ENCODE measurements around the gene CD180. TPM values are rescaled to one million over a fixed set of nuclear protein-coding genes. Genes with fewer than 3 reads are reported as not detected.

CD180 gene
- total RNA-seq, 2 experiments from 2014 or later = not detected

DNA sequence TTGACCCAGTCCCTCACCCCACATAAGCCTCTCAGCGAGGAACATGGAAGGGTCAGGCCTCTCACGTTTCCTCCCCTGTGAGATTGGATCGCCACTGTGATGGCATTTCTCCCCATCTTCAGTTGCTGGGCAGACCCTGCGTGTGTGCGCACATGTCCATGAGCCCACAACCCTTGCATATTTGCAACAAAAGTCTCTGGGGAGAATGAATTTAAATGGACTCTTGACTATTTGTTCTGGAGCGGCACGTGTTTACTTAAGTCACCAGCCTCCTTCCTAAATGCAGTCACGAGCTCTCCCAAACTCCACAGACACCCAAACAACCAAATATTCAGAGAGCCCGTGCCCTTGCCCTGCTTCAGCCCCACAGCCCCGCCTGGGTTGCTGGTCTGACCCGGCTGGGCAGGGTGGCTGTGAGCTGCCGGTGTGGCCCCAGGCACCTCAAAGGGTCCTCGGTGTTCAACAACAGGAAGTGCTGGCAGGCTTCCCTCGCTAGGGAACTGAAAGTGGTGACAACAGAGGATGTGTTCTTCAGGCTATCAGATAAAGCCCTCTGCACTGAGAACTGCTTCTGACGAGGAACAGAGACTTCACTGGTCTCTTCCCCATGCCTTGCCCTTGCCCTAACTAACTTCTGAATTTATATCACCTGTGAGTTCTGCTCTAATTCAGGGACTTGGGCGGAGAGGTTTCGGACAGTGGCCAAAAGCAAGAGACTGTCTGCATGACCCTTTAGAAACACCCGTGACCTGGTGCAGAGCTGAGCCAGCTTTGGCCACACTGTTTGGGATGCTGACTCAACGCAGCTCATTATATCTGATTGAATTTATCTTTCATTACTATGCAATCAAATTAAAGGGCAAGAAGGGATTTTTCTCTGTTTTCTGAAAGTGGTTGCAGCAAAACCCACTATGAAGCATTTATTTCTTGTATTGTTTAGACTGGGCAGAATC lies 19.2 kb upstream of the CD180 start:
- Mint-ChIP-seq H3K9me3 (no peaks in the 10 kb centered on the region), H3K4me3 (peak overlapping the region; percentile 49), H3K27ac (peak overlapping the region; percentile 91), H3K27me3 (no peaks in the 10 kb centered on the region), H3K36me3 (ENCODE audit: low read depth) (no peaks in the 10 kb centered on the region), H3K4me1 (ENCODE audit: low read depth) (peaks cover 51% of the 10 kb centered on the region)
- TF ChIP-seq, protein P1, sequence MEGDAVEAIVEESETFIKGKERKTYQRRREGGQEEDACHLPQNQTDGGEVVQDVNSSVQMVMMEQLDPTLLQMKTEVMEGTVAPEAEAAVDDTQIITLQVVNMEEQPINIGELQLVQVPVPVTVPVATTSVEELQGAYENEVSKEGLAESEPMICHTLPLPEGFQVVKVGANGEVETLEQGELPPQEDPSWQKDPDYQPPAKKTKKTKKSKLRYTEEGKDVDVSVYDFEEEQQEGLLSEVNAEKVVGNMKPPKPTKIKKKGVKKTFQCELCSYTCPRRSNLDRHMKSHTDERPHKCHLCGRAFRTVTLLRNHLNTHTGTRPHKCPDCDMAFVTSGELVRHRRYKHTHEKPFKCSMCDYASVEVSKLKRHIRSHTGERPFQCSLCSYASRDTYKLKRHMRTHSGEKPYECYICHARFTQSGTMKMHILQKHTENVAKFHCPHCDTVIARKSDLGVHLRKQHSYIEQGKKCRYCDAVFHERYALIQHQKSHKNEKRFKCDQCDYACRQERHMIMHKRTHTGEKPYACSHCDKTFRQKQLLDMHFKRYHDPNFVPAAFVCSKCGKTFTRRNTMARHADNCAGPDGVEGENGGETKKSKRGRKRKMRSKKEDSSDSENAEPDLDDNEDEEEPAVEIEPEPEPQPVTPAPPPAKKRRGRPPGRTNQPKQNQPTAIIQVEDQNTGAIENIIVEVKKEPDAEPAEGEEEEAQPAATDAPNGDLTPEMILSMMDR (IDR thresholded peaks at IDR 0.05) = no peak
- DNase-seq = peak; percentile 84
- ChIA-PET POLR2A (interaction anchor here (1.0 to 1.1 kb wide), 2 partner anchors 8 to 54 kb away, joined by 3 to 4 read pairs; no protein-coding TSS in a partner anchor), CTCF (interaction anchor here (1.1 to 3.2 kb wide), 8 partner anchors 9 to 387 kb away, joined by 4 to 16 read pairs (median 6); no protein-coding TSS in a partner anchor)
- ATAC-seq = peak; percentile 96
- intact Hi-C loops (cut with micrococcal nuclease) = no loop called here

DNA sequence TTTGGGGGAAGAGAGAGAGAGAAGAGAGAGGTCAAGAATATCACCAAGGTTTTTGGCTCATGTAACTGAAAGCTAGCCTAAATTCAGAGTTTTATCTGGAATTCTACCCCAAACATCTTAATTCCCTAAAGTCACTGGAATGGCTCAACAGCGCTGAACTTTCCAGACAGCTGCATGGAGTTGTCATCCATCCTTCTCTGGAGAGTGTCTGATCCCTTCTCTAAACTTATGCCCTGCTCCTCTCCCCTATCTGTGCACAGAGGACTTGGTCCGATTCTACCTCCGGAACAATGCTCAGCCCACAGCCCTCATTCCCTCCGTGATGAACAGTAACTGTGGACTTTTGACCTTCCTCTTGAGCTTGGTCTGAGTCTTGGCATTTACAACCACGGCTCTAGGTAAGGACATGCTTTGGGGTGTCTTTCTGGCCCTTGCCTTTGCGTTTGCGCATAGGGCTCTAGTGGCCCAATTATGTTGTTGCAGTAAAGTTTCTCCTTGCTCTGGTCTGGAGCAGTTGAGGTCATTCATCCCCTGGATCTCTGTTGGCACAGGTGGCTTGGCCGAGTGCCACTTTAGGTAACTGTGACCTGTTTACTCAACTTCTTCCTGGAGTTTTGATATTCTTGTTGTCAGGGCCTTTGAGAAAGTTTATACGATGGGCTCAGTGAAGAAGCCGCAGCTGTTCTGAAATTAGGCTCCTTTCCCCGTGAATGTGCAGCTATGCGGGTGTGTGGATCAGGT lies 18.3 kb upstream of the CD180 start:
- Mint-ChIP-seq H3K27ac (peak overlapping the region; percentile 91), H3K4me3 (no peak overlapping the region), H3K27me3 (no peaks in the 10 kb centered on the region), H3K4me1 (ENCODE audit: low read depth) (peaks cover 48% of the 10 kb centered on the region), H3K9me3 (no peaks in the 10 kb centered on the region), H3K36me3 (ENCODE audit: low read depth) (no peaks in the 10 kb centered on the region)
- ChIA-PET CTCF (interaction anchor here (0.7 to 3.2 kb wide), 10 partner anchors 8 to 386 kb away, joined by 3 to 16 read pairs (median 5); no protein-coding TSS in a partner anchor), POLR2A (interaction anchor here (1.0 to 1.4 kb wide), 3 partner anchors 8 to 53 kb away, joined by 3 to 4 read pairs (median 4); no protein-coding TSS in a partner anchor)
- DNase-seq = no peak
- intact Hi-C loops (cut with micrococcal nuclease) = no loop called here
- no peak for ATAC-seq
- TF ChIP-seq, protein P1 (IDR thresholded peaks at IDR 0.05) = no peak

DNA sequence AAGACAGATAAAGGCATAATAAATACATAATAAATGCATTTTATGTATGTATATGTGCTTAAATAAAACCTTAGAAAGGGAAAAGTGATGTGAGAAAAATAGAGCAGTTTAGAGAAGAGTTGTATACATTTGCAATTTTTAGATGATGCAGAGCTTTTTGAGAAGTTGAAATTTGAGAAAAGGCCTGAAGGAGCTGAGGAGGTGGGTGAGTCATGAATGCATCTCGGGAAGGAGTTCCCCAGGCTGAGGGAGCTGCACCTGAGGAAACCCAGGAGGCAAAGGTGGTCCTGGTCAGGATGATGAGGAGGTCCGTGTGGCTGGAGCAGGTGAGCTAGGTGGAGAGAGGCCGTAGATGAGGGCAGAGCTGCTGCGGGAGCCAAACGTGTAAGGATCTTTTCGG lies 17.4 kb upstream of the CD180 start:
- ATAC-seq (no peak), DNase-seq (no peak)
- TF ChIP-seq, protein P1 (IDR thresholded peaks at IDR 0.05) = no peak
- intact Hi-C loops (cut with micrococcal nuclease) = no loop called here
- Mint-ChIP-seq H3K27me3 (no peaks in the 10 kb centered on the region), H3K4me3 (no peak overlapping the region), H3K4me1 (ENCODE audit: low read depth) (peaks cover 50% of the 10 kb centered on the region), H3K9me3 (no peaks in the 10 kb centered on the region), H3K36me3 (ENCODE audit: low read depth) (no peaks in the 10 kb centered on the region), H3K27ac (peak overlapping the region; percentile 31)
- POLR2A ChIA-PET = interaction anchor here (1.4 kb wide), 1 partner anchor 48 kb away, joined by 4 read pairs; no protein-coding TSS in a partner anchor
- CTCF ChIA-PET = interaction anchor here (0.7 to 3.2 kb wide), 6 partner anchors 8 to 58 kb away, joined by 3 to 16 read pairs (median 6); no protein-coding TSS in a partner anchor

DNA sequence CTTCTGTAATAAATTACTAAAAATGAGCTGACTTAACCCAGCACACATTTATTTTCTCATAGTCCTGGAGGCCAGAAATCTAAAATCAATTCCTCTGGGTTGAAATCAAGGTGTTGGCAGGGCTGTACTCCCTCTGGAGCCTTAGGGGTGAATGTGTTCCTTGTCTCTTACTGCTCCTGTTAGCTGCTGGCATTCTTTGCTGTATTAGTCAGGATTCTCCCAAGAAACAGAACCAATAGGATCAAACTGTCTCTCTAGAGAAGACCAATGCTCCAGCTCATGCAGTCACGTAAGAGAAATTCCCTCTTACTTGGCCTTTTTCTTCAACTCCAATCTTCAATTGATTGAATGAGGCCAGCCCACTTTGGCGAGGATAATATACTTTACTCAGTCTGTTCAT lies 15.3 kb upstream of the CD180 start:
- no peak overlapping the region for H3K4me3 Mint-ChIP-seq
- intact Hi-C loops (cut with micrococcal nuclease) = no loop called here
- no peaks in the 10 kb centered on the region for H3K9me3 Mint-ChIP-seq
- H3K4me1 Mint-ChIP-seq (ENCODE audit: low read depth) = peaks cover 52% of the 10 kb centered on the region
- ChIA-PET CTCF (interaction anchor here (0.9 to 16.0 kb wide), 2 partner anchors 9 to 49 kb away, joined by 4 to 349 read pairs; no protein-coding TSS in a partner anchor), POLR2A (interaction anchor here (1.2 kb wide), 1 partner anchor 45 kb away, joined by 3 read pairs; no protein-coding TSS in a partner anchor)
- H3K36me3 Mint-ChIP-seq (ENCODE audit: low read depth) = peaks cover under 1% of the 10 kb centered on the region
- DNase-seq (no peak), ATAC-seq (no peak)
- no peak overlapping the region for H3K27ac Mint-ChIP-seq
- peaks cover under 1% of the 10 kb centered on the region for H3K27me3 Mint-ChIP-seq
- TF ChIP-seq, protein P1 (IDR thresholded peaks at IDR 0.05) = no peak
